HepG2 (cell line): ENCODE measurements around the gene GATM. TPM values are rescaled to one million over a fixed set of nuclear protein-coding genes. Genes with fewer than 3 reads are reported as not detected.

Source experiments
- ATF7 ChIP-seq, 2 experiments: fragments of 450-650 bp in 1 of 2; sonication (generic) in 1 of 2; formaldehyde crosslinking in 1 of 2; IDR thresholded peaks; 2 replicates each; pipeline versions ENCODE4 v1.4.0 to v1.6.1; 2016 to 2020; ENCODE audit warnings: antibody characterized with exemption in 1 of 2, mild to moderate bottlenecking in 1 of 2, missing genetic modification reagents in 1 of 2
- CBX5 ChIP-seq: sonication (generic); formaldehyde crosslinking; IDR thresholded peaks from 2 replicates; pipeline ENCODE4 v1.4.0; 2020; ENCODE audit warnings: missing genetic modification reagents, borderline replicate concordance
- HES4 ChIP-seq: sonication (generic); formaldehyde crosslinking; IDR thresholded peaks from 2 replicates; pipeline ENCODE4 v1.9.0; 2021; ENCODE audit warnings: mild to moderate bottlenecking, missing genetic modification reagents, borderline replicate concordance
- HOXD1 ChIP-seq: sonication (generic); formaldehyde crosslinking; IDR thresholded peaks from 2 replicates; pipeline ENCODE4 v1.5.0; 2020; ENCODE audit warnings: missing genetic modification reagents
- KIAA2018 ChIP-seq: sonication (generic); formaldehyde crosslinking; IDR thresholded peaks from 2 replicates; pipeline ENCODE4 v1.5.0; 2020; ENCODE audit warnings: mild to moderate bottlenecking, missing genetic modification reagents, borderline replicate concordance
- MAFF ChIP-seq: IDR thresholded peaks from 2 replicates; pipeline ENCODE4 v1.6.1; 2011; ENCODE audit warnings: low read depth, low read length, improper control_type of control experiment
- MZF1 ChIP-seq: sonication (generic); formaldehyde crosslinking; IDR thresholded peaks from 2 replicates; pipeline ENCODE4 v1.8.1; 2023; ENCODE audit warnings: mild to moderate bottlenecking, missing genetic modification reagents, borderline replicate concordance
- NFATC3 ChIP-seq: sonication (generic); formaldehyde crosslinking; IDR thresholded peaks from 2 replicates; pipeline ENCODE4 v1.5.1; 2020; ENCODE audit warnings: mild to moderate bottlenecking, missing genetic modification reagents
- RAD21 ChIP-seq: fragments of 450-650 bp; formaldehyde crosslinking; IDR thresholded peaks from 2 replicates; pipeline ENCODE4 v1.5.0; 2020; ENCODE audit warnings: mild to moderate bottlenecking
- RNF2 ChIP-seq: fragments of 450-650 bp; conservative IDR thresholded peaks from 2 replicates; pipeline ENCODE4 v1.6.1; 2016; ENCODE audit warnings: low read depth
- SKI ChIP-seq: fragments of 450-650 bp; IDR thresholded peaks from one replicate; pipeline ENCODE4 v1.6.1; 2018; ENCODE audit warnings: mild to moderate bottlenecking; ENCODE audit not compliant: partially characterized antibody
- SNAPC2 ChIP-seq: sonication (generic); formaldehyde crosslinking; IDR thresholded peaks from 2 replicates; pipeline ENCODE4 v1.8.1; 2022; ENCODE audit warnings: mild to moderate bottlenecking, missing genetic modification reagents
- TP53 ChIP-seq: sonication (generic); formaldehyde crosslinking; conservative IDR thresholded peaks from 2 replicates; pipeline ENCODE4 v1.4.0; 2020; ENCODE audit warnings: missing genetic modification reagents
- ZBTB25 ChIP-seq: IDR thresholded peaks from 2 replicates; pipeline ENCODE4 v1.6.1; 2018; ENCODE audit warnings: missing genetic modification reagents
- ZBTB8A ChIP-seq: sonication (generic); formaldehyde crosslinking; IDR thresholded peaks from 2 replicates; pipeline ENCODE4 v1.4.0; 2020; ENCODE audit warnings: mild to moderate bottlenecking, low read depth, missing genetic modification reagents, borderline replicate concordance
- ZNF337 ChIP-seq: sonication (generic); formaldehyde crosslinking; IDR thresholded peaks from 2 replicates; pipeline ENCODE4 v1.5.1; 2020; ENCODE audit warnings: missing genetic modification reagents, low read depth, mild to moderate bottlenecking, borderline replicate concordance
- ZNF615 ChIP-seq: sonication (generic); formaldehyde crosslinking; IDR thresholded peaks from 2 replicates; pipeline ENCODE4 v1.5.0; 2020; ENCODE audit warnings: mild to moderate bottlenecking, missing genetic modification reagents, borderline replicate concordance
- ZNF772 ChIP-seq: sonication (generic); formaldehyde crosslinking; IDR thresholded peaks from 2 replicates; pipeline ENCODE4 v1.5.0; 2020; ENCODE audit warnings: mild to moderate bottlenecking, missing genetic modification reagents
- ZNF775 ChIP-seq: sonication (generic); formaldehyde crosslinking; IDR thresholded peaks from 2 replicates; pipeline ENCODE4 v1.4.0; 2020; ENCODE audit warnings: missing genetic modification reagents, mild to moderate bottlenecking, moderate library complexity, borderline replicate concordance
- polyA plus RNA-seq, 8 experiments: library from polyadenylated mRNA; depleted of rRNA in 3 of 8; stranded (reverse) in 7 of 8; unstranded in 1 of 8; fragments of >200 nt; fragmentation: Illumina TruSeq in 4 of 8; extraction: Trizol in 4 of 8; gene quantifications; 2 replicates each; pipeline versions ENCODE4 v1.2.1 to v1.2.3, GENCODE V29; 2011 to 2016; ENCODE audit warnings: low read depth in 4 of 8, missing spikeins in 1 of 8, mixed read lengths in 1 of 8; ENCODE audit not compliant: insufficient read depth in 1 of 8
- total RNA-seq, 5 experiments: library from RNA; depleted of rRNA; stranded (reverse); fragments of >200 nt; fragmentation: Illumina TruSeq; extraction: Trizol; gene quantifications; 2 replicates each; pipeline ENCODE4 v1.2.3, GENCODE V29; 2016; ENCODE audit warnings: low read depth in 1 of 5
- TF ChIP-seq, protein P1 (sequence below): sonication (generic); formaldehyde crosslinking; IDR thresholded peaks from 2 replicates; pipeline ENCODE4 v1.5.0; 2020; ENCODE audit warnings: missing genetic modification reagents

GATM gene
- total and polyA plus RNA-seq, 2 of the 13 experiments (the other 11 are each of a cell fraction or from before 2014, with no cell fraction given), result 2.1 to 16.8 TPM

DNA sequence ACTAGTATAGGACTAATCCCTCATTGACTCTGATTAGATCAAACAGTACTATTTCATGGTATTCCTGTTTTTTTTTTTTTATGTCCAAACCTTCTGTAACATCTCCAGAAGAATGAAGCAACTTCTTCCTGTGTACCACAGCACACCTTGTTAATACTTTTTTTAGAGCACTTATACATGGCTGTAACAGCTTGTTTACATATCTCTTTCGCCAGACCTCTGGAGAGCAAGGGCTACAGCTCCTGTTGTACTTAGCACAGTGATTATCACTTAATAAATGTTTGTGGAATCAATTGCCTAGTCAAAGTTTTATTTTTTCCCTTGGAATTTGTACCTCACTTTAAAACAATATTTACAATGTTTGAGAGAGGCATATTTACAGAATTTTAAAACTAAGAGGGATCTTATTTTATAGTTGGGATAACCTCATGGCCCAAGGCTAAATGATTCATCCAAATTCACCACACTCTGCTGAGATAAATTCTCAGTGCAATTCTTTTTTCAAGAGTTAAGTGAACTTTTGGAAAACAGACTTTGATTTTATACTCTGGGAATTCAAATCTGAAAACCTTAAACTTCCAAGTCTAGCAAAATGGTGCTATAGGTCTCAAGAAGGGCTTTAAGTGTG lies 9.2 kb upstream of the GATM start (continued):
- TF ChIP-seq KIAA2018 (CRISPR knock-in tag), result no peak
- no peak for TF ChIP-seq ZNF775 (CRISPR knock-in tag)
- TF ChIP-seq ZBTB25 (CRISPR knock-in tag), result 0 out of 2 replicates have a peak, but pooled peaks have one; percentile 38
- no peak for TF ChIP-seq ZBTB8A
- TF ChIP-seq NFATC3, result no peak
- no peak for TF ChIP-seq ZNF772
- TF ChIP-seq SKI, result peak; percentile 19
- no peak for TF ChIP-seq SNAPC2 (CRISPR knock-in tag)
- TF ChIP-seq ZNF337, result no peak
- TF ChIP-seq, protein P1, sequence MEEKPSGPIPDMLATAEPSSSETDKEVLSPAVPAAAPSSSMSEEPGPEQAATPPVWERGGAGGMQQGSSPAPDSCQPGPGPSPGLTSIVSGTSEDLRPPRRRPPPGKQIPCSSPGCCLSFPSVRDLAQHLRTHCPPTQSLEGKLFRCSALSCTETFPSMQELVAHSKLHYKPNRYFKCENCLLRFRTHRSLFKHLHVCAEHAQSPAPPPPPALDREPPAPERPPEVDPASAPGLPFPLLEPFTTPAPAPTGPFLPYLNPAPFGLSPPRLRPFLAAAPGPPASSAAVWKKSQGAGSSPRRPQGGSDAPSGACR (CRISPR knock-in tag), result no peak
- TF ChIP-seq MZF1, result no peak
- no peak for TF ChIP-seq HES4
- TF ChIP-seq RNF2, result no peak
- no peak for TF ChIP-seq MAFF
- TF ChIP-seq RAD21 (CRISPR knock-in tag), result no peak
- TF ChIP-seq ATF7 (IDR thresholded peaks at IDR 0.05), result no peak
- TF ChIP-seq ATF7 (CRISPR knock-in tag; IDR thresholded peaks at IDR 0.05), result no peak
- TF ChIP-seq ZNF615 (CRISPR knock-in tag), result no peak
- TF ChIP-seq CBX5 (CRISPR knock-in tag), result no peak
- TF ChIP-seq HOXD1 (CRISPR knock-in tag), result no peak
- no peak for TF ChIP-seq TP53
